Naive B cell (primary cell): ENCODE data around the gene STYXL1. TPM values are rescaled to one million over a fixed set of nuclear protein-coding genes. Genes with fewer than 3 reads are reported as not detected.

Experiments used
- ATAC-seq, 2 donors: fragments of 150-1000 bp; cut with Tn5 transposase; 2 replicates each; pipeline ENCODE4 v1.10.0; 2021; ENCODE audit warnings: low read depth in 2 of 2, mild to moderate bottlenecking in 2 of 2, moderate library complexity in 2 of 2
- DNase-seq: peaks from one replicate; pipeline ENCODE4 v3.0.0; 2022
- H3K27ac Mint-ChIP-seq, 6 donors: one replicate each; pipeline ENCODE4 v1.8.0; 2020 to 2022; ENCODE audit warnings: mild to moderate bottlenecking in 6 of 6, mixed read lengths in 6 of 6, moderate library complexity in 5 of 6, inconsistent platforms in 2 of 6
- H3K27me3 Mint-ChIP-seq, 3 donors: one replicate each; pipeline ENCODE4 v1.8.0; 2021 to 2022; ENCODE audit warnings: mixed read lengths in 3 of 3, mild to moderate bottlenecking in 1 of 3
- H3K36me3 Mint-ChIP-seq, 2 donors: one replicate each; pipeline ENCODE4 v1.8.0; 2020 to 2022; ENCODE audit warnings: mixed read lengths in 2 of 2, inconsistent platforms in 1 of 2, mild to moderate bottlenecking in 1 of 2
- H3K4me1 Mint-ChIP-seq, 3 donors: one replicate each; pipeline ENCODE4 v1.8.0; 2020 to 2022; ENCODE audit warnings: mixed read lengths in 3 of 3, inconsistent platforms in 1 of 3, mild to moderate bottlenecking in 1 of 3, moderate library complexity in 1 of 3
- H3K4me3 Mint-ChIP-seq, 8 donors: one replicate each; pipeline ENCODE4 v1.8.0; 2020 to 2022; ENCODE audit warnings: mild to moderate bottlenecking in 8 of 8, mixed read lengths in 8 of 8, moderate library complexity in 8 of 8, inconsistent platforms in 2 of 8
- H3K9me3 Mint-ChIP-seq, 7 donors: one replicate each; pipeline ENCODE4 v1.8.0; 2020 to 2022; ENCODE audit warnings: mixed read lengths in 7 of 7, mild to moderate bottlenecking in 5 of 7, inconsistent platforms in 2 of 7, moderate library complexity in 1 of 7
- polyA plus RNA-seq, 6 donors: library from polyadenylated mRNA; unstranded; fragments of 300-500 nt; fragmentation: Illumina TruSeq; gene quantifications; one replicate each; pipeline ENCODE4 v1.2.3, GENCODE V29; 2021; ENCODE audit warnings: low read depth in 6 of 6

The STYXL1 gene
- polyA plus RNA-seq, 6 donors from 2014 or later: 61.3 to 89.8 (median 65.3) TPM

GRCh38 chr7:75968012-75968411 is 79.8 kb downstream of the STYXL1 start:
- no peak for ATAC-seq
- Mint-ChIP-seq H3K9me3 (no peaks in the 10 kb centered on the region), H3K4me1 (peaks cover 0 to 11% (median 0%) of the 10 kb centered on the region in 3 donors), H3K27ac (no peak overlapping the region), H3K36me3 (peaks cover 0 to 16% of the 10 kb centered on the region in 2 donors), H3K4me3 (no peak overlapping the region), H3K27me3 (no peaks in the 10 kb centered on the region)
- no peak for DNase-seq

GRCh38 chr7:75967487-75967997 is 80.3 kb downstream of the STYXL1 start:
- H3K9me3 Mint-ChIP-seq: no peaks in the 10 kb centered on the region
- ATAC-seq (no peak), DNase-seq (no peak)
- H3K27ac Mint-ChIP-seq: no peak overlapping the region
- peaks cover 0 to 13% (median 0%) of the 10 kb centered on the region in 3 donors for H3K4me1 Mint-ChIP-seq
- H3K27me3 Mint-ChIP-seq: no peaks in the 10 kb centered on the region
- H3K36me3 Mint-ChIP-seq: peaks cover 0 to 21% of the 10 kb centered on the region in 2 donors
- H3K4me3 Mint-ChIP-seq: no peak overlapping the region

- Mint-ChIP-seq H3K27ac (no peak overlapping the region), H3K4me1 (peaks cover 0 to 15% (median 0%) of the 10 kb centered on the region in 3 donors)
Measured at GRCh38 chr7:75967055-75967454, 80.7 kb downstream of the STYXL1 start.

GRCh38 chr7:75966190-75966961 is 81.4 kb downstream of the STYXL1 start:
- H3K4me1 Mint-ChIP-seq: peaks cover 0 to 8% (median 2%) of the 10 kb centered on the region in 3 donors
- no peaks in the 10 kb centered on the region for H3K27me3 Mint-ChIP-seq
- ATAC-seq: no peak
- H3K27ac Mint-ChIP-seq: peak overlapping the region in 2 of 6 donors; percentile 18 to 32
- no peak for DNase-seq
- peaks cover 0 to 14% of the 10 kb centered on the region in 2 donors for H3K36me3 Mint-ChIP-seq
- H3K9me3 Mint-ChIP-seq: no peaks in the 10 kb centered on the region
- H3K4me3 Mint-ChIP-seq: no peak overlapping the region

More at GRCh38 chr7:75967055-75967454, 80.7 kb downstream of the STYXL1 start:
- H3K4me3 Mint-ChIP-seq: no peak overlapping the region
- DNase-seq: no peak
- ATAC-seq: no peak
- peaks cover 0 to 21% of the 10 kb centered on the region in 2 donors for H3K36me3 Mint-ChIP-seq
- no peaks in the 10 kb centered on the region for H3K9me3 Mint-ChIP-seq
- H3K27me3 Mint-ChIP-seq: no peaks in the 10 kb centered on the region

- H3K9me3 Mint-ChIP-seq: no peaks in the 10 kb centered on the region
- peaks cover 0 to 14% of the 10 kb centered on the region in 2 donors for H3K36me3 Mint-ChIP-seq
- H3K4me1 Mint-ChIP-seq: peaks cover 0 to 7% (median 2%) of the 10 kb centered on the region in 3 donors
- DNase-seq: no peak
- no peak overlapping the region for H3K27ac Mint-ChIP-seq
- ATAC-seq: no peak
- H3K27me3 Mint-ChIP-seq: no peaks in the 10 kb centered on the region
- H3K4me3 Mint-ChIP-seq: no peak overlapping the region
Measured at GRCh38 chr7:75965617-75966016, 82.2 kb downstream of the STYXL1 start.

GRCh38 chr7:75963381-75963995 is 84.3 kb downstream of the STYXL1 start:
- H3K4me1 Mint-ChIP-seq: peaks cover 0 to 7% (median 2%) of the 10 kb centered on the region in 3 donors
- DNase-seq (no peak), ATAC-seq (no peak)
- peaks cover 0 to 14% of the 10 kb centered on the region in 2 donors for H3K36me3 Mint-ChIP-seq
- H3K4me3 Mint-ChIP-seq: no peak overlapping the region
- no peaks in the 10 kb centered on the region for H3K27me3 Mint-ChIP-seq
- H3K9me3 Mint-ChIP-seq: no peaks in the 10 kb centered on the region
- H3K27ac Mint-ChIP-seq: peak overlapping the region in 1 of 6 donors; percentile 82

GRCh38 chr7:75962607-75963380 is 85.0 kb downstream of the STYXL1 start:
- Mint-ChIP-seq H3K9me3 (no peaks in the 10 kb centered on the region), H3K36me3 (peaks cover under 1 to 14% of the 10 kb centered on the region in 2 donors), H3K27me3 (no peaks in the 10 kb centered on the region), H3K27ac (peak overlapping the region in 3 of 6 donors; percentile 15 to 86 (median 38)), H3K4me3 (no peak overlapping the region), H3K4me1 (peaks cover 0 to 7% (median 2%) of the 10 kb centered on the region in 3 donors)
- ATAC-seq (no peak), DNase-seq (no peak)

- H3K36me3 Mint-ChIP-seq: peaks cover 4 to 14% of the 10 kb centered on the region in 2 donors
- no peaks in the 10 kb centered on the region for H3K27me3 Mint-ChIP-seq
- peaks cover 0 to 7% (median 2%) of the 10 kb centered on the region in 3 donors for H3K4me1 Mint-ChIP-seq
- DNase-seq (no peak), ATAC-seq (no peak)
- H3K27ac Mint-ChIP-seq: peak overlapping the region in 1 of 6 donors; percentile 92
- H3K9me3 Mint-ChIP-seq: no peaks in the 10 kb centered on the region
- H3K4me3 Mint-ChIP-seq: no peak overlapping the region
Measured at GRCh38 chr7:75961218-75961617, 86.6 kb downstream of the STYXL1 start.

- H3K9me3 Mint-ChIP-seq: no peaks in the 10 kb centered on the region
- no peak overlapping the region for H3K4me3 Mint-ChIP-seq
- ATAC-seq (no peak), DNase-seq (no peak)
- H3K27me3 Mint-ChIP-seq: no peaks in the 10 kb centered on the region
- peaks cover 0 to 7% (median 2%) of the 10 kb centered on the region in 3 donors for H3K4me1 Mint-ChIP-seq
- H3K36me3 Mint-ChIP-seq: peaks cover 10 to 14% of the 10 kb centered on the region in 2 donors
- H3K27ac Mint-ChIP-seq: no peak overlapping the region
Measured at GRCh38 chr7:75960372-75960771, 87.4 kb downstream of the STYXL1 start.

- H3K4me3 Mint-ChIP-seq: no peak overlapping the region
- DNase-seq (no peak), ATAC-seq (no peak)
- H3K36me3 Mint-ChIP-seq: peaks cover 12 to 14% of the 10 kb centered on the region in 2 donors
- no peak overlapping the region for H3K27ac Mint-ChIP-seq
- H3K4me1 Mint-ChIP-seq: peaks cover 0 to 10% (median 2%) of the 10 kb centered on the region in 3 donors
- H3K27me3 Mint-ChIP-seq: no peaks in the 10 kb centered on the region
- no peaks in the 10 kb centered on the region for H3K9me3 Mint-ChIP-seq
Measured at GRCh38 chr7:75958802-75959543, 88.8 kb downstream of the STYXL1 start.

- Mint-ChIP-seq H3K27me3 (no peaks in the 10 kb centered on the region), H3K4me3 (no peak overlapping the region), H3K36me3 (peaks cover under 1 to 13% of the 10 kb centered on the region in 2 donors), H3K9me3 (no peaks in the 10 kb centered on the region), H3K27ac (no peak overlapping the region), H3K4me1 (peaks cover 0 to 4% (median 2%) of the 10 kb centered on the region in 3 donors)
- no peak for ATAC-seq
- DNase-seq: no peak
Measured at GRCh38 chr7:75957021-75957736, 90.6 kb downstream of the STYXL1 start.

GRCh38 chr7:75955331-75955955 is 92.4 kb downstream of the STYXL1 start:
- peaks cover 0 to 4% (median 0%) of the 10 kb centered on the region in 3 donors for H3K4me1 Mint-ChIP-seq
- H3K27ac Mint-ChIP-seq: peak overlapping the region in 1 of 6 donors; percentile 86
- DNase-seq (no peak), ATAC-seq (no peak)
- no peak overlapping the region for H3K4me3 Mint-ChIP-seq
- H3K36me3 Mint-ChIP-seq: peaks cover 0 to 13% of the 10 kb centered on the region in 2 donors
- H3K27me3 Mint-ChIP-seq: no peaks in the 10 kb centered on the region
- no peaks in the 10 kb centered on the region for H3K9me3 Mint-ChIP-seq
